ENCODE data around the gene ACE. TPM values are rescaled to one million over a fixed set of nuclear protein-coding genes. Genes with fewer than 3 reads are reported as not detected.

Gene ACE
- total RNA-seq, 1 donor from 2014 or later: not detected

DNA sequence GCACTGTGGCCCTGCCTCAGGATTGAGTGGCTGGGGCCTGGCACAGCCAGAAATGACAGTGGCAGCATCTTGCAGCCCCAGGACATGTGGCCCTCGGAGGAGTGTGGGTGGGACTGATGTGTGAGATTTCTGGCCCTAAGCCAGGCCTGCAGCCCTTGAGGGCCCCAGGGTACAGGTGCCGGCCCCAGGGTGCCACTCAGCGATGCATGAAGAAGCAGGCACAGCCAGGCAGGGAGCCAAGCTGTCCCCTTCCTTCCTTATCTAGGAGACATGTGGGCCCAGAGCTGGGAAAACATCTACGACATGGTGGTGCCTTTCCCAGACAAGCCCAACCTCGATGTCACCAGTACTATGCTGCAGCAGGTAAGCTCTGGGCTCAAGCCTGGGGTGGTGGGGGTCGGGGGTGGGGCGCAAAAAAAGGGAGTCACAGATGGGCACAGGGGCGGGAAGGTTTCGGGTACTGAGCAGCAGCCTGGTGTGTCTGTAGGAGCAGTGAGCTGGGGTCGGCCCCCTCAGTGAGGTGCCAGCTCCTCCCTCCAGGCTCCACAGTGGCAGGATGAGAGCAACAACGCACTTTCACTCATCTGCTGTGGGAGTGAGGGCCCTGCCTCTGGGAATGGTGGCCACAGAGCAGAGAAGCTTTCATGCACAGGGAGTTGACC is 4.1 kb downstream of the ACE start:
- Histone ChIP-seq H3K9ac (no peak overlapping the region), H3K4me1 (peaks cover 7% of the 10 kb centered on the region), H3F3A (ENCODE audit: low read depth) (peaks cover 7% of the 10 kb centered on the region), H3K36me3 (no peaks in the 10 kb centered on the region), H3K4me3 (no peak overlapping the region), H3K79me2 (ENCODE audit: low read depth) (no peaks in the 10 kb centered on the region), H3K9me3 (ENCODE audit: low read depth) (no peaks in the 10 kb centered on the region), H4K20me1 (ENCODE audit: low read depth) (peaks cover 12% of the 10 kb centered on the region), H3K4me2 (no peak overlapping the region), H3K27me3 (peaks cover 36% of the 10 kb centered on the region), H3K27ac (no peak overlapping the region), H2AFZ (replicated peaks) (no peak overlapping the region)
- Mint-ChIP-seq H3K27ac (no peak overlapping the region), H3K36me3 (no peaks in the 10 kb centered on the region), H3K4me1 (peaks cover 11% of the 10 kb centered on the region), H3K4me3 (no peak overlapping the region), H3K27me3 (ENCODE audit: insufficient read depth, low read depth) (peaks cover 30% of the 10 kb centered on the region), H3K9me3 (no peaks in the 10 kb centered on the region)
- TF ChIP-seq EZH2phosphoT487 (IDR thresholded peaks at IDR 0.05) (no peak), EZH2 (IDR thresholded peaks at IDR 0.05) (no peak)
- TF ChIP-seq, protein P1, sequence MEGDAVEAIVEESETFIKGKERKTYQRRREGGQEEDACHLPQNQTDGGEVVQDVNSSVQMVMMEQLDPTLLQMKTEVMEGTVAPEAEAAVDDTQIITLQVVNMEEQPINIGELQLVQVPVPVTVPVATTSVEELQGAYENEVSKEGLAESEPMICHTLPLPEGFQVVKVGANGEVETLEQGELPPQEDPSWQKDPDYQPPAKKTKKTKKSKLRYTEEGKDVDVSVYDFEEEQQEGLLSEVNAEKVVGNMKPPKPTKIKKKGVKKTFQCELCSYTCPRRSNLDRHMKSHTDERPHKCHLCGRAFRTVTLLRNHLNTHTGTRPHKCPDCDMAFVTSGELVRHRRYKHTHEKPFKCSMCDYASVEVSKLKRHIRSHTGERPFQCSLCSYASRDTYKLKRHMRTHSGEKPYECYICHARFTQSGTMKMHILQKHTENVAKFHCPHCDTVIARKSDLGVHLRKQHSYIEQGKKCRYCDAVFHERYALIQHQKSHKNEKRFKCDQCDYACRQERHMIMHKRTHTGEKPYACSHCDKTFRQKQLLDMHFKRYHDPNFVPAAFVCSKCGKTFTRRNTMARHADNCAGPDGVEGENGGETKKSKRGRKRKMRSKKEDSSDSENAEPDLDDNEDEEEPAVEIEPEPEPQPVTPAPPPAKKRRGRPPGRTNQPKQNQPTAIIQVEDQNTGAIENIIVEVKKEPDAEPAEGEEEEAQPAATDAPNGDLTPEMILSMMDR (IDR thresholded peaks at IDR 0.05): no peak
- DNase-seq (ENCODE audit: low spot score): no peak

DNA sequence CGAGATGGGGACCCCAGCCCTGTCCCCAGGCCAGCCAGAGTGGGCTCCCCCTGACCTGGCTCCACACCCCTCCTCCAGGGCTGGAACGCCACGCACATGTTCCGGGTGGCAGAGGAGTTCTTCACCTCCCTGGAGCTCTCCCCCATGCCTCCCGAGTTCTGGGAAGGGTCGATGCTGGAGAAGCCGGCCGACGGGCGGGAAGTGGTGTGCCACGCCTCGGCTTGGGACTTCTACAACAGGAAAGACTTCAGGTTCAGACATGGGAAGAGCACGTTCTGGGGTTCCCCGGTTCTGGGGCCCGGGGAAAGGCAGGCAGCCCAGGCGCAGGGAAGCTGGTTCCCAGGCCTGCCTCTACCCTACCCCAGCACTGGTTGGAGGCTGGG is 4.6 kb downstream of the ACE start:
- no peak overlapping the region for H3K4me3 Mint-ChIP-seq

DNA sequence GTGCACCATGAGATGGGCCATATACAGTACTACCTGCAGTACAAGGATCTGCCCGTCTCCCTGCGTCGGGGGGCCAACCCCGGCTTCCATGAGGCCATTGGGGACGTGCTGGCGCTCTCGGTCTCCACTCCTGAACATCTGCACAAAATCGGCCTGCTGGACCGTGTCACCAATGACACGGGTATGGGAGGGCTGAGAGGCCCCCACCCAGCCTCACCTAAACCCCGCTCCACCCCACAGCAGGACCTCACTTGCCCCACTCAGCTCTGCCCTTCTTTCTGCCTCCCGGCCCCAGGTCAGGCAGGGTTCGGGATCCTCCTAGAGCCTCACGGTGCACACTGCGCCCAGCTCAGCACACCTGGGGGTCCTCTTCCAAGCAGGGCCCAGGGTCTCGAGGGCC is 5.6 kb downstream of the ACE start:
- H3K4me3 Mint-ChIP-seq: no peak overlapping the region
- Histone ChIP-seq H3K4me3 (no peak overlapping the region), H3K27me3 (peaks cover 20% of the 10 kb centered on the region), H3K27ac (no peak overlapping the region), H3K36me3 (no peaks in the 10 kb centered on the region), H3K9me3 (ENCODE audit: low read depth) (no peaks in the 10 kb centered on the region), H3K4me2 (no peak overlapping the region), H2AFZ (replicated peaks) (no peak overlapping the region), H3F3A (ENCODE audit: low read depth) (peaks cover 5% of the 10 kb centered on the region), H4K20me1 (ENCODE audit: low read depth) (peaks cover 12% of the 10 kb centered on the region), H3K4me1 (peaks cover 6% of the 10 kb centered on the region), H3K9ac (no peak overlapping the region), H3K79me2 (ENCODE audit: low read depth) (no peaks in the 10 kb centered on the region)
- no peak for TF ChIP-seq EZH2phosphoT487 (IDR thresholded peaks at IDR 0.05)
- TF ChIP-seq EZH2 (IDR thresholded peaks at IDR 0.05): no peak
- TF ChIP-seq, protein P1 (IDR thresholded peaks at IDR 0.05): no peak
- no peaks in the 10 kb centered on the region for H3K36me3 Mint-ChIP-seq
- H3K9me3 Mint-ChIP-seq: no peaks in the 10 kb centered on the region
- H3K27ac Mint-ChIP-seq: no peak overlapping the region
- H3K4me1 Mint-ChIP-seq: peaks cover 10% of the 10 kb centered on the region
- no peak for DNase-seq (ENCODE audit: low spot score)
- H3K27me3 Mint-ChIP-seq (ENCODE audit: insufficient read depth, low read depth): peaks cover 27% of the 10 kb centered on the region

More for the DNA sequence above, 4.6 kb downstream of the ACE start:
- H3K9ac ChIP-seq: no peak overlapping the region
- H3K79me2 ChIP-seq (ENCODE audit: low read depth): no peaks in the 10 kb centered on the region
- TF ChIP-seq, protein P1 (IDR thresholded peaks at IDR 0.05): no peak
- TF ChIP-seq EZH2 (IDR thresholded peaks at IDR 0.05) (no peak), EZH2phosphoT487 (IDR thresholded peaks at IDR 0.05) (no peak)
- H3K9me3 ChIP-seq (ENCODE audit: low read depth): no peaks in the 10 kb centered on the region
- no peaks in the 10 kb centered on the region for H3K9me3 Mint-ChIP-seq
- H3K4me2 ChIP-seq: no peak overlapping the region
- H3K4me1 Mint-ChIP-seq: peaks cover 11% of the 10 kb centered on the region
- peaks cover 7% of the 10 kb centered on the region for H3F3A ChIP-seq (ENCODE audit: low read depth)
- H2AFZ ChIP-seq (replicated peaks): no peak overlapping the region
- peaks cover 7% of the 10 kb centered on the region for H3K4me1 ChIP-seq
- no peak overlapping the region for H3K27ac ChIP-seq
- DNase-seq (ENCODE audit: low spot score): no peak
- H3K4me3 ChIP-seq: no peak overlapping the region
- peaks cover 28% of the 10 kb centered on the region for H3K27me3 Mint-ChIP-seq (ENCODE audit: insufficient read depth, low read depth)
- no peaks in the 10 kb centered on the region for H3K36me3 ChIP-seq
- no peaks in the 10 kb centered on the region for H3K36me3 Mint-ChIP-seq
- peaks cover 31% of the 10 kb centered on the region for H3K27me3 ChIP-seq
- H3K27ac Mint-ChIP-seq: no peak overlapping the region
- peaks cover 12% of the 10 kb centered on the region for H4K20me1 ChIP-seq (ENCODE audit: low read depth)

Measured in neural progenitor cell (in vitro differentiated cells).